HCT116 (cell line): ENCODE measurements around the gene PYGB.

Experiments used
- CEBPB ChIP-seq: IDR thresholded peaks from 2 replicates; pipeline ENCODE4 v1.6.1; 2012; ENCODE audit warnings: low read depth
- EZH2 ChIP-seq: fragments of 200-600 bp; sonication (generic); IDR thresholded peaks from 2 replicates; pipeline ENCODE4 v1.6.1; 2017; ENCODE audit warnings: antibody characterized with exemption, mixed run types
- POLR2A ChIP-seq: IDR thresholded peaks from 2 replicates; pipeline ENCODE4 v1.7.0; 2011; ENCODE audit warnings: borderline replicate concordance; ENCODE audit not compliant: insufficient read depth, insufficient read length; ENCODE audit errors: extremely low read depth
- POLR2AphosphoS5 ChIP-seq: IDR thresholded peaks from 2 replicates; pipeline ENCODE4 v1.6.1; 2011; ENCODE audit warnings: mild to moderate bottlenecking, low read depth, low read length, moderate library complexity
- SIN3A ChIP-seq: IDR thresholded peaks from 2 replicates; pipeline ENCODE4 v1.6.1; 2012; ENCODE audit warnings: low read depth
- SP1 ChIP-seq: IDR thresholded peaks from 2 replicates; pipeline ENCODE4 v1.6.1; 2012; ENCODE audit warnings: low read depth
- SRF ChIP-seq: IDR thresholded peaks from 2 replicates; pipeline ENCODE4 v1.6.1; 2012; ENCODE audit warnings: low read depth
- YY1 ChIP-seq: IDR thresholded peaks from 2 replicates; pipeline ENCODE4 v1.6.1; 2011; ENCODE audit warnings: low read length, low read depth, moderate library complexity, mild to moderate bottlenecking; ENCODE audit not compliant: insufficient replicate concordance; ENCODE audit errors: extremely low read depth
- TF ChIP-seq, protein P1 (sequence below), 3 experiments: fragments of 200-600 bp in 1 of 3; sonication (generic) in 1 of 3; IDR thresholded peaks in 2 of 3; conservative IDR thresholded peaks in 1 of 3; 2 replicates each; pipeline ENCODE4 v1.5.1; 2012 to 2017; ENCODE audit warnings: low read depth in 2 of 3, low read length in 2 of 3, antibody characterized with exemption in 1 of 3, borderline replicate concordance in 1 of 3, control low read depth in 1 of 3, mild to moderate bottlenecking in 1 of 3, mixed read lengths in 1 of 3, mixed run types in 1 of 3, moderate library complexity in 1 of 3; ENCODE audit not compliant: insufficient read depth in 1 of 3
- TF ChIP-seq, protein P2 (sequence below): IDR thresholded peaks from 2 replicates; pipeline ENCODE4 v1.6.1; 2011; ENCODE audit warnings: mild to moderate bottlenecking, low read length, moderate library complexity; ENCODE audit not compliant: insufficient replicate concordance; ENCODE audit errors: extremely low read depth
- TF ChIP-seq, protein P3 (sequence below): IDR thresholded peaks from 2 replicates; pipeline ENCODE4 v1.6.1; 2012
- TF ChIP-seq, protein P4 (sequence below): IDR thresholded peaks from 2 replicates; pipeline ENCODE4 v1.6.1; 2012; ENCODE audit warnings: low read depth
- TF ChIP-seq, protein P5 (sequence below): IDR thresholded peaks from 2 replicates; pipeline ENCODE4 v1.6.1; 2012

DNA sequence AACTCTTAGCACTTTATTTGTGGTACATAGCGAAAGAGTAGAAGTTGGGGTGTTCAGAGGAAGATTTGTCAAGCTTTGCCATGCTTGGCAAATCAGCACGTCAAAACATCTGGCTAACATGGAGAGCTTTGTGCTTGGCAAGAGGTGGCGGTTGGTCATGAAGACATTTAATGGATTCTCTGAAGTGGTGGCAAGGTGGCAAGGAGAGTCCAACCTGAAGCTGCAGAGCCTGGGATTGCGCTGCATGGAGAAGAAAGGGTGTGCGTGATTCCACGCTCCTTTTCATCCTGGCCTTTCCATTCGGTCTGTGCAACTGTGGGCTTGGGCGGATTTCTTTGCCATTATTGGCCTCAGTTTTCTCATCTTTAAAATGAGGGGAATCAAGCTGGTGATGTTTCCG, 3.1 kb downstream of the PYGB start:
- TF ChIP-seq, protein P1, sequence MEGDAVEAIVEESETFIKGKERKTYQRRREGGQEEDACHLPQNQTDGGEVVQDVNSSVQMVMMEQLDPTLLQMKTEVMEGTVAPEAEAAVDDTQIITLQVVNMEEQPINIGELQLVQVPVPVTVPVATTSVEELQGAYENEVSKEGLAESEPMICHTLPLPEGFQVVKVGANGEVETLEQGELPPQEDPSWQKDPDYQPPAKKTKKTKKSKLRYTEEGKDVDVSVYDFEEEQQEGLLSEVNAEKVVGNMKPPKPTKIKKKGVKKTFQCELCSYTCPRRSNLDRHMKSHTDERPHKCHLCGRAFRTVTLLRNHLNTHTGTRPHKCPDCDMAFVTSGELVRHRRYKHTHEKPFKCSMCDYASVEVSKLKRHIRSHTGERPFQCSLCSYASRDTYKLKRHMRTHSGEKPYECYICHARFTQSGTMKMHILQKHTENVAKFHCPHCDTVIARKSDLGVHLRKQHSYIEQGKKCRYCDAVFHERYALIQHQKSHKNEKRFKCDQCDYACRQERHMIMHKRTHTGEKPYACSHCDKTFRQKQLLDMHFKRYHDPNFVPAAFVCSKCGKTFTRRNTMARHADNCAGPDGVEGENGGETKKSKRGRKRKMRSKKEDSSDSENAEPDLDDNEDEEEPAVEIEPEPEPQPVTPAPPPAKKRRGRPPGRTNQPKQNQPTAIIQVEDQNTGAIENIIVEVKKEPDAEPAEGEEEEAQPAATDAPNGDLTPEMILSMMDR (IDR thresholded peaks at IDR 0.05 in 2 of 3, conservative IDR thresholded peaks at IDR 0.05 in 1 of 3; ENCODE audit: borderline replicate concordance in 1 of 3, insufficient read depth in 1 of 3, low read depth in 2 of 3, low read length in 2 of 3), result no peak
- TF ChIP-seq POLR2A (no peak), EZH2 (no peak), CEBPB (no peak), SRF (no peak), SIN3A (no peak), SP1 (no peak), YY1 (no peak), POLR2AphosphoS5 (no peak)
- TF ChIP-seq, protein P2, sequence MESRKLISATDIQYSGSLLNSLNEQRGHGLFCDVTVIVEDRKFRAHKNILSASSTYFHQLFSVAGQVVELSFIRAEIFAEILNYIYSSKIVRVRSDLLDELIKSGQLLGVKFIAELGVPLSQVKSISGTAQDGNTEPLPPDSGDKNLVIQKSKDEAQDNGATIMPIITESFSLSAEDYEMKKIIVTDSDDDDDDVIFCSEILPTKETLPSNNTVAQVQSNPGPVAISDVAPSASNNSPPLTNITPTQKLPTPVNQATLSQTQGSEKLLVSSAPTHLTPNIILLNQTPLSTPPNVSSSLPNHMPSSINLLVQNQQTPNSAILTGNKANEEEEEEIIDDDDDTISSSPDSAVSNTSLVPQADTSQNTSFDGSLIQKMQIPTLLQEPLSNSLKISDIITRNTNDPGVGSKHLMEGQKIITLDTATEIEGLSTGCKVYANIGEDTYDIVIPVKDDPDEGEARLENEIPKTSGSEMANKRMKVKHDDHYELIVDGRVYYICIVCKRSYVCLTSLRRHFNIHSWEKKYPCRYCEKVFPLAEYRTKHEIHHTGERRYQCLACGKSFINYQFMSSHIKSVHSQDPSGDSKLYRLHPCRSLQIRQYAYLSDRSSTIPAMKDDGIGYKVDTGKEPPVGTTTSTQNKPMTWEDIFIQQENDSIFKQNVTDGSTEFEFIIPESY, result no peak
- TF ChIP-seq, protein P3, sequence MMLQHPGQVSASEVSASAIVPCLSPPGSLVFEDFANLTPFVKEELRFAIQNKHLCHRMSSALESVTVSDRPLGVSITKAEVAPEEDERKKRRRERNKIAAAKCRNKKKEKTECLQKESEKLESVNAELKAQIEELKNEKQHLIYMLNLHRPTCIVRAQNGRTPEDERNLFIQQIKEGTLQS, result no peak
- TF ChIP-seq, protein P4, sequence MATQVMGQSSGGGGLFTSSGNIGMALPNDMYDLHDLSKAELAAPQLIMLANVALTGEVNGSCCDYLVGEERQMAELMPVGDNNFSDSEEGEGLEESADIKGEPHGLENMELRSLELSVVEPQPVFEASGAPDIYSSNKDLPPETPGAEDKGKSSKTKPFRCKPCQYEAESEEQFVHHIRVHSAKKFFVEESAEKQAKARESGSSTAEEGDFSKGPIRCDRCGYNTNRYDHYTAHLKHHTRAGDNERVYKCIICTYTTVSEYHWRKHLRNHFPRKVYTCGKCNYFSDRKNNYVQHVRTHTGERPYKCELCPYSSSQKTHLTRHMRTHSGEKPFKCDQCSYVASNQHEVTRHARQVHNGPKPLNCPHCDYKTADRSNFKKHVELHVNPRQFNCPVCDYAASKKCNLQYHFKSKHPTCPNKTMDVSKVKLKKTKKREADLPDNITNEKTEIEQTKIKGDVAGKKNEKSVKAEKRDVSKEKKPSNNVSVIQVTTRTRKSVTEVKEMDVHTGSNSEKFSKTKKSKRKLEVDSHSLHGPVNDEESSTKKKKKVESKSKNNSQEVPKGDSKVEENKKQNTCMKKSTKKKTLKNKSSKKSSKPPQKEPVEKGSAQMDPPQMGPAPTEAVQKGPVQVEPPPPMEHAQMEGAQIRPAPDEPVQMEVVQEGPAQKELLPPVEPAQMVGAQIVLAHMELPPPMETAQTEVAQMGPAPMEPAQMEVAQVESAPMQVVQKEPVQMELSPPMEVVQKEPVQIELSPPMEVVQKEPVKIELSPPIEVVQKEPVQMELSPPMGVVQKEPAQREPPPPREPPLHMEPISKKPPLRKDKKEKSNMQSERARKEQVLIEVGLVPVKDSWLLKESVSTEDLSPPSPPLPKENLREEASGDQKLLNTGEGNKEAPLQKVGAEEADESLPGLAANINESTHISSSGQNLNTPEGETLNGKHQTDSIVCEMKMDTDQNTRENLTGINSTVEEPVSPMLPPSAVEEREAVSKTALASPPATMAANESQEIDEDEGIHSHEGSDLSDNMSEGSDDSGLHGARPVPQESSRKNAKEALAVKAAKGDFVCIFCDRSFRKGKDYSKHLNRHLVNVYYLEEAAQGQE, result no peak
- TF ChIP-seq, protein P5, sequence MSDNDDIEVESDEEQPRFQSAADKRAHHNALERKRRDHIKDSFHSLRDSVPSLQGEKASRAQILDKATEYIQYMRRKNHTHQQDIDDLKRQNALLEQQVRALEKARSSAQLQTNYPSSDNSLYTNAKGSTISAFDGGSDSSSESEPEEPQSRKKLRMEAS, result no peak
